Epithelial cell of esophagus (primary cell): ENCODE data around the gene RNF11.

Source experiments
- DNase-seq: peaks from one replicate; pipeline ENCODE4 v3.0.0; 2010; ENCODE audit warnings: low read depth
- H3K4me3 ChIP-seq: 2 replicates; pipeline ENCODE4 v1.5.1; 2011; ENCODE audit warnings: mild to moderate bottlenecking, low read length, control low read depth
- CTCF ChIP-seq: IDR thresholded peaks from 2 replicates; pipeline ENCODE4 v1.5.1; 2011; ENCODE audit warnings: low read depth, mild to moderate bottlenecking, low read length, control low read depth, inconsistent platforms; ENCODE audit not compliant: insufficient read depth; ENCODE audit errors: missing control alignments

Gene RNF11

GRCh38 chr1:51266791-51267190, 30.7 kb downstream of the RNF11 start:
- no peak for TF ChIP-seq CTCF
- H3K4me3 ChIP-seq = no peak overlapping the region
- DNase-seq = no peak

- no peak overlapping the region for H3K4me3 ChIP-seq
- no peak for DNase-seq
- no peak for TF ChIP-seq CTCF
Observed at GRCh38 chr1:51268634-51269033, 32.6 kb downstream of the RNF11 start.

GRCh38 chr1:51270751-51271150, 34.7 kb downstream of the RNF11 start:
- no peak overlapping the region for H3K4me3 ChIP-seq
- DNase-seq = no peak
- TF ChIP-seq CTCF = no peak

GRCh38 chr1:51272916-51273315, 36.8 kb downstream of the RNF11 start:
- no peak overlapping the region for H3K4me3 ChIP-seq
- DNase-seq = no peak
- no peak for TF ChIP-seq CTCF

- no peak for DNase-seq
- TF ChIP-seq CTCF = no peak
- no peak overlapping the region for H3K4me3 ChIP-seq
Observed at GRCh38 chr1:51274676-51275075, 38.6 kb downstream of the RNF11 start.

GRCh38 chr1:51276286-51276685, 40.2 kb downstream of the RNF11 start:
- no peak for DNase-seq
- TF ChIP-seq CTCF = no peak
- H3K4me3 ChIP-seq = no peak overlapping the region

- no peak for TF ChIP-seq CTCF
- H3K4me3 ChIP-seq = no peak overlapping the region
- DNase-seq = peak; percentile 50
Observed at GRCh38 chr1:51280321-51280978, 44.4 kb downstream of the RNF11 start.
